HEK293 (cell line): Measurements from ENCODE around the gene PSMG1.

Experiments
- CTCF ChIP-seq: fragments of 450-650 bp; formaldehyde crosslinking; IDR thresholded peaks from 2 replicates; pipeline ENCODE4 v1.5.1; 2016; ENCODE audit warnings: missing biosample characterization, missing genetic modification characterization
- KLF9 ChIP-seq: fragments of 450-650 bp; formaldehyde crosslinking; IDR thresholded peaks from 2 replicates; pipeline ENCODE4 v1.5.1; 2016; ENCODE audit warnings: missing biosample characterization, missing genetic modification characterization, low read depth
- SALL2 ChIP-seq: fragments of 450-650 bp; formaldehyde crosslinking; IDR thresholded peaks from 2 replicates; pipeline ENCODE4 v1.5.0; 2017; ENCODE audit warnings: missing biosample characterization, mild to moderate bottlenecking, missing genetic modification characterization, borderline replicate concordance
- TCF7L2 ChIP-seq: IDR thresholded peaks from 2 replicates; pipeline ENCODE4 v1.6.1; 2011; ENCODE audit warnings: low read depth, mild to moderate bottlenecking, inconsistent platforms, low read length, moderate library complexity, borderline replicate concordance
- YY1 ChIP-seq: fragments of 450-650 bp; formaldehyde crosslinking; IDR thresholded peaks from 2 replicates; pipeline ENCODE4 v1.5.1; 2018; ENCODE audit warnings: missing biosample characterization, missing genetic modification characterization
- ZNF146 ChIP-seq: fragments of 450-650 bp; formaldehyde crosslinking; IDR thresholded peaks from 2 replicates; pipeline ENCODE4 v1.5.1; 2016; ENCODE audit warnings: missing biosample characterization, missing genetic modification characterization
- ZNF341 ChIP-seq: fragments of 450-650 bp; formaldehyde crosslinking; IDR thresholded peaks from 2 replicates; pipeline ENCODE4; 2016; ENCODE audit warnings: low read depth, missing biosample characterization, missing genetic modification characterization
- ZNF518A ChIP-seq: fragments of 450-650 bp; formaldehyde crosslinking; conservative IDR thresholded peaks from 2 replicates; pipeline ENCODE4 v1.5.1; 2016; ENCODE audit warnings: low read depth, missing biosample characterization, missing genetic modification characterization
- ZNF623 ChIP-seq: fragments of 450-650 bp; formaldehyde crosslinking; IDR thresholded peaks from 2 replicates; pipeline ENCODE4 v1.5.1; 2016; ENCODE audit warnings: missing biosample characterization, missing genetic modification characterization
- ZNF692 ChIP-seq: fragments of 450-650 bp; formaldehyde crosslinking; IDR thresholded peaks from 2 replicates; pipeline ENCODE4 v1.5.1; 2016; ENCODE audit warnings: missing biosample characterization, missing genetic modification characterization
- ZNF704 ChIP-seq: fragments of 450-650 bp; formaldehyde crosslinking; IDR thresholded peaks from 2 replicates; pipeline ENCODE4 v1.5.1; 2016; ENCODE audit warnings: missing biosample characterization, missing genetic modification characterization

GRCh38 chr21:39189857-39190604 lies 6.8 kb upstream of the PSMG1 start:
- TF ChIP-seq CTCF (tag by site-specific recombination) (no peak), ZNF518A (tag by site-specific recombination) (no peak), ZNF623 (tag by site-specific recombination) (no peak), KLF9 (no peak), TCF7L2 (no peak), YY1 (tag by site-specific recombination) (no peak), ZNF146 (tag by site-specific recombination) (no peak), SALL2 (no peak), ZNF692 (no peak), ZNF341 (tag by site-specific recombination) (no peak), ZNF704 (tag by site-specific recombination) (no peak)
